HG02884 (cell line): Measurements from ENCODE around the gene CDC14A.
"Not testable (repeated sequence)": the region's sequence is repeated elsewhere in the genome, so short reads cannot be mapped to it uniquely, and the experiment has no call there.

Experiments
- ATAC-seq: cut with Tn5 transposase; IDR thresholded peaks from one replicate; pipeline ENCODE4 v1.9.1; 2021; ENCODE audit warnings: mild to moderate bottlenecking, moderate library complexity; ENCODE audit not compliant: unreplicated experiment

CDC14A gene

DNA sequence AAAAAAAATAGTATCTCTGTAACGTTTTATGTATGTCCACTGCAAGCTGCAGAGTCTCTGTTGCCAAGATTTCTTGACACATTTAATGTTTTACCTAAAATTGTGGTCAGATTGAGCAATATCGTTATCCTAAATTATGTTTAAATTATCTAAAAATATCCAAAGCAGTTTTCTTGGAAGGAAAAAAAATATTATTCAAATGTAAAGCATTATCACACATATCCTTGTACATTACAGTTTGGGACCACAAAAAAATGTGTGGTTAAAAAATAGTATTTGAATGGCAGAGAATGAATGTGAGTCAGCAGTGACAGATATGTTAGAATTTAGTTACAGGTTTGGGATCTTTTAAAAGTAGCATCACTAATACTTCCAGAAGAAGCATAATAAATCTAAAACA is 21.2 kb upstream of the CDC14A start:
- not testable (repeated sequence) for ATAC-seq

DNA sequence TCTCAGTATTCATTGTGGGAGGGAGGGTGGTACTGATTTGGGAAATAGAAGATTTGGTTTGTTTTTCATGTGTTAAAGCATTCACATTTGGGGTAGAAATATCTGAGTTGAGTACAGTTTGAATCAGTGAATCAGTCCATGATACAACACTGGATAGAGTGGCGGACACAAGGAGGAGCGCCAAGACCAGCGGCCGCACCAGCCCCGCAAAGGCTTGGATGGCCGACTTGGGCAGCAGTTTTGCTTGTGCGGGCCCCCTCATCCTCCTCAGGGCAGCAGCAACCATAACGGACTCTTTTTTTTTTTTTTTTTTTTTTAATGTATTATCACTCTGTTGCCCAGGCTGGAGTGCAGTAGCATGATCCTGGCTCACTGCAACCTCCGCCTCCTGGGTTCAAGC is 20.0 kb upstream of the CDC14A start:
- ATAC-seq, result no peak

DNA sequence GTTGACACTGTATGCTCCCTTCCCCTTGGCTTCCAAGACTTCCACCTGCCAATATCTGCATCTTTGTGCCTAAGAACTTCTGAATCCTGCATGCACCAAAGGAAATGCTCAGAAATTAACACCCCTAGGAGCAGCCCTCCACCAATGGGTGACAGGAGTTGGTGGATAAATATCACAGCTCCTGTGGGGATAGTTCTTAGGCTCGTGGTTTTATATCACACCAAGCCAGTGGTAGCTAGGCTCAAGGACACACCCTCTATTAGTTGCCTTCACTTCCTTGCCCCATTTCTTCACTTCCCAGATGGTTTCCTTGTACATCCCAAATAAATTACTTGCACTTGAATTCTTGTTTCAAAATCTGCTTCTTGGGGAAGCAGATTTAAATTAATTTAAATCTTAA is 16.9 kb upstream of the CDC14A start:
- no peak for ATAC-seq

DNA sequence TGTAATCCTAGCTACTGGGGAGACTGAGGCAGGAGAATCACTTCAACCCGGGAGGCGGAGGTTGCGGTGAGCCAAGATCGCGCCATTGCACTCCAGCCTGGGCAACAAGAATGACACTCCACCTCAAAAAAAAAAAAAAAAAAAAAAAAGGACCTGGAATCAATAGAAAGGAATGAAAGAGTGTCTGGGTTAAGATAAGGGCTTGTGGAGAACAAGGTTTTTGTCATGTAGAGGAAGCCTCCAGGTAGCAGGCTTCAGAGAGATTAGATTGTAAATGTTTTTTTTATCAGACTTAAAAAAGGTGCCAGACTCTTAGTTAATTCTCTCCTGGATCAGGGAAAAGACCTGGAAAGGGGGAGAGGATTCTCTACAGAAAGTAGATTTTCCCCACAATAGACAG is 14.4 kb upstream of the CDC14A start:
- not testable (repeated sequence) for ATAC-seq

DNA sequence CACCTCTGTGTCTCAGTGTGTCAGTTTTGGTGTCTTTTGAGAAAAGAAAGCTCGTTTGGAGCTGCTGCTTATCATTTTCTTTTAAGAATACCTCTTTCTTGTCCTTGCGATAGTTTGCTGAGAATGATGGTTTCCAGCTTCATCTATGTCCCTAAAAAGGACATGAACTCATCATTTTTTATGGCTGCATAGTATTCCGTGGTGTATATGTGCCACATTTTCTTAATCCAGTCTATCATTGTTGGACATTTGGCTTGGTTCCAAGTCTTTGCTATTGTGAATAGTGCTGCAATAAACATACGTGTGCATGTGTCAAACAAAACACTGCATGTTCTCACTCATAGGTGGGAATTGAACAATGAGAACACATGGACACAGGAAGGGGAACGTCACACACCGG is 12.6 kb upstream of the CDC14A start:
- not testable (repeated sequence) for ATAC-seq

DNA sequence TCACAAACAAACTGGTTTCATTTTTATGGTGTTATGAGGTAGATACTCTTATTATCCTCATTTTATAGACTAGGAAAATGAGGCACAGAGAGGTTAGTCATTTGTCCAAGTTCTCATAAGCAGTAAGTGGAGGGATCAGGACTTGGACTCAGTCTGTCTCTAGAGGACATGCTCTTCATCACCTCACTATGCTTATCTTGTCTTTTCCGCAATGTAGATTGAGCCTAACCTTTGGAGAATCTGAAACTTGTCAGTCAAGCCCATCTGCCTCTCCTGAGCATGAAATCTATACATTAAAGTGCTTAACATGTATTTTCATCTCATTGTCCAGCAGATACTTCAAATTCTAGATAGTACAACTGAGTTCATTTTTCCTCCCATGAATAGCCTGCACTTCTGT is 11.8 kb upstream of the CDC14A start:
- ATAC-seq, result no peak

DNA sequence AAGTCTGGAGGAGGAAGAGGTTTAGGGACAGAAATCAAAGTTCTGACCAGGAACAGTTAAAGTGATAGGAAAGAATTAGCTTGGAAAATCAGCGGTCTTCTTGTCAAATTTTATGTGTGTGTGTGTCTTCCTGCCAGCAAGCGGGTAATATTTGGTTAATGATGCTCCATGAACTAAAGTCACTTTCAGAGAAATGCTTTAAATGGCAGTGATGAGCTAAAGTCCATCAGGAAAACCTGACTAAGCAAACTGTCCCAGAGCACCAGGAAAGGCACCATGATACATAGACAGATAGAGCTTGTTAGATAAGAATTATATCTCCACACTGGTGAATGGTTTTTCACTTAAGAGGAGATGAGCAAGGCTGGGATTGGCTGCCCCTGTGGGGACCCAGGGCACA is 10.0 kb upstream of the CDC14A start:
- no peak for ATAC-seq

DNA sequence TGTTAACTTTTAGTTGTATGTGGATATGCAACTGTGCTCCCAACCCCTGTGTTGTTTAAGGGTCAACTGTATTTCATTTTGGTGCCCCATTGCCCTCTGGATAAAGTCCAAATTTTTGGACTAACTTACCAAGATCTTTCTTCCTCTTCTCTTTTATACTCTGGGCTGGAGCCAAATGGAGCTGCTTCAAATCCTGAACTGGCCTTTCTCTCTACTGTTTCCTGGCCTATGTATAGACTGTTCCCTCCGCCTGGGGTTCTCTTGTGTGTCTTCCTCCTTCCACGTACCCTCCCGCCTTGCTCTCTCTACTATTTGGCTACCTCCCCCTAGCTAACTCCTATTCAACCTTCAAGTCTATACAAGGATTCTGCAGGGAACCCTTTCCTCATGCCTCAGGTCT is 8.4 kb upstream of the CDC14A start:
- no peak for ATAC-seq

DNA sequence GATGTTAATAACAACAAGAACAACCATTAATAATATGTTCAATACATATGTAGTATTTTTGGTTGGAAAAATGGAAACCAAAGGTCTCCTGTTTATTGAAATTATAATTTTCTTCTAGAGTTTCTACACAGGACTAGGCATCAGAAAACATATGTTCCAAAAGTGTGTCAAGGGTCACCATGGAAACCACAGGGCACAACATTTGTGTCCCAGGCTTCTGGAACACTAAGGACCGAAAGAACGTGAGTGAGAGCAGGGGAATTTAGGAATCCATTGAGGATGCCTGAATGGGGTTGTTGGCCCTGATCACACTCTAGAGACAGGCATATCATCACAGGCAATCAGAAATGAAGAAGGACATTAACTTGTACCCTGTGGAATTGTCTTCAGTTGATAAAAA is 7.5 kb upstream of the CDC14A start:
- no peak for ATAC-seq

DNA sequence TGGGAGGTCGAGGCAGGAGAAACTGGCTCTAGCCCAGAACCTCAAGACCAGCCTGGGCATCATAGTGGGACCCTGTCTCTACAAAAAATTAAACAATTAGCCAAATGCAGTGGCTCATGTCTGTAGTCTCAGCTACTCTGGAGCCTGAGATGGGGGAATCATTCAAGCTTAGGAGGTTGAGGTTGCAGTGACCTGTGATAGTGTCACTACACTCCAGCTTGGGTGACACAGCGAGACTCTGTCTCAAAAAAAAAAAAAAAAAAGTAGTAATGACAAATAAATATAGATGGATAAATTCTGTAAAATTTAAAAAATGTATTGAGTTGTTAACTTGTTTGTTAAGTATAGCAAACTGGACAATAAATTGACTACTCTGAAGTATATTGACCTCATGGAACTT is 5.9 kb upstream of the CDC14A start:
- ATAC-seq, result no peak

DNA sequence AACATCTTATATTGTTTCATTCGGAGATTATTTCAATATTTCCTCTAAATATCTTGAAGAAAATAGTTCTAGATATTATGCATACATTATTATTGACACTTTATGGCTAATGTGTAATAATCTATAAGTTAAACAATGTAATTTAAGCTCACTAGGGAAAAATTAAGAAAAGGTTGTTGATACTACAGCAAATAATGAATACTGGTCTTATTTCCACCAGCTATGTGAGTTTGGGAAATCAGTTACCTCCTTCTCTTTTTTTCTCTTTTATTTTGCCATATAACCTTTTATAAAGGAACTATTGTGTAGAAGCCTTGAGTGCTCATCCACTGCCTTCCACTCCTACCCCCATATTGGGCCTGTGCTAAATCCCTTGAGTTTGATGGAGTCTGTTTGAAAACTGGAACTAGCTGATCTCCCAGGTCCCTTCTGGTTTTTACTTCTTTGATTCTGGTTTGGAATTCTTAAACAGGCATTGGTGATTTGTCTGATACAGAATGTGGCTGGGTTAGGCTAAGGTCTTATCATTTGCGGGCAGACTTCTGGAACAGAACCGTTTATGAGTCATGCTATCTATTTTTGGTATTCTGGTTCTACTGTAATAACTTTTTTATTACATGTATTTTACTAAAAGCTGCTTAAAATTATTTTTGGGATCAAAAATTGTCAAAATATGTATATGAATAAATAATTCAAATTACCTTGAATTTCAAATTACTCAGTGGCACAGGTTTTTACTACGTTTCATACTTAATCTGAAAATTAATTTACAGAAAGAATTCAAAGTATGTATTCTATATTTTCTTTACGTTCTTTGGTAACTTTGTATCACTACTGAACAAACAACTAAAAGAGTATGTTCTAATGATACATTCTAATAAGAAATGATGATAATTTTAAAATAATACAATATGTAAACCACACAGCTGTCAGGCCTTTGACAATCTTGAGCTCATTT is 5.0 kb upstream of the CDC14A start:
- no peak for ATAC-seq

DNA sequence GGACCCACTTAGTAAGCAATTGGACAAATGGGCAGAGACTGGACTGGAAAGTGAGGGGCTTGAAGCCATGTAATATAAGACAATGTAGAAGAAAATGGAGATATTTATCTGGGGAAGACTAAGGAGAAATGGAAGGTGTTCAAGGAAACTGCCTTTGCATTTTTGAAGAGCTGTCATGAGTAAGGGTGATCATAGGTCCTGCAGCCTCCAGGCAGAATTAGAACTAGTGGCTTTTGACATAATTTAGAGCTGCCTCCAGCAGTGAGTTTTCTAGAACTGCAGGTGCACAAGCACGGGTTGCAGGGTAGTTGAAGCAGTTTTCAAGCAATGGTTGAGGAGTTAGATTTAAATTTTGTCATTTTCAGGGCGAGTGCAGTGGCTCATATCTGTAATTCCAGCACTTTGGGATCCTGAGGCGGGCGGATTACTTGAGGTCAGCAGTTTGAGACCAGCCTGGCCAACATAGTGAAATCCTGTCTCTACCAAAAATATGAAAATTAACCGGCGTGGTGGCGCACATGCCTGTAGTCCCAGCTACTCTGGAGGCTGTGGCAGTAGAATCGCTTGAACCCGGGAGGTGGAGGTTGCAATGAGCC is 3.7 kb upstream of the CDC14A start:
- no peak for ATAC-seq

DNA sequence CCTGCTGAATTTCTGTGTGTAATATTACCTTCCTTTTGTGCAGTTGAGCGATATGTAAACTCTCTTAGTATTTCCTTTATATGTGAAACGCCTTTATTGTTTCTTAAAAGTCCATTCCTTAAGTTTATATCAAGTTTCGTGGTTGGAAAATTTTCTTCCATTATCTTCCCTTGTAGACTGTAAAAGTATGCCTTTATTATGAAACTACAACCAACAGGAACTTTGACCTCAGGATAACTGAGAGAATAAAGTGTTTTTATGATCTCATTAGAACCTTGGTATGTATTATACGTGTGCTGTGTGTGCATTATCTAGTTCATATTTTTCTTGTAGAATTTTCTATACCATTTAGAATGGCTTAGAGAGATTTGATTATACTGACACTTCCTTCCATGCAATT is 3.1 kb upstream of the CDC14A start:
- ATAC-seq, result no peak

DNA sequence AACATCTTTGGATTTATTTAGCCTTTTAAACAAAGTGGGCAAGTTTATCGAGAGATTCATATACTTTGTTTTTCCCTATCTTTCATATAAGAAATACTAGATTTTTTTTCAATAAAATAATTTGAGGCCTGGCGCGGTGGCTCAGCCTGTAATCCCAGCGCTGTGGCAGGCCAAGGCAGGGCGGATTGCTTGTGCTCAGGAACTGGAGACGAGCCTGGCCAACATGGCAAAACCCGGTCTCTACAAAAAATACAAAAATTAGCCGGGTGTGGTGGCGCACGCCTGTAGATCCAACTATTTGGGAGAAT is 1.6 kb upstream of the CDC14A start:
- no peak for ATAC-seq

DNA sequence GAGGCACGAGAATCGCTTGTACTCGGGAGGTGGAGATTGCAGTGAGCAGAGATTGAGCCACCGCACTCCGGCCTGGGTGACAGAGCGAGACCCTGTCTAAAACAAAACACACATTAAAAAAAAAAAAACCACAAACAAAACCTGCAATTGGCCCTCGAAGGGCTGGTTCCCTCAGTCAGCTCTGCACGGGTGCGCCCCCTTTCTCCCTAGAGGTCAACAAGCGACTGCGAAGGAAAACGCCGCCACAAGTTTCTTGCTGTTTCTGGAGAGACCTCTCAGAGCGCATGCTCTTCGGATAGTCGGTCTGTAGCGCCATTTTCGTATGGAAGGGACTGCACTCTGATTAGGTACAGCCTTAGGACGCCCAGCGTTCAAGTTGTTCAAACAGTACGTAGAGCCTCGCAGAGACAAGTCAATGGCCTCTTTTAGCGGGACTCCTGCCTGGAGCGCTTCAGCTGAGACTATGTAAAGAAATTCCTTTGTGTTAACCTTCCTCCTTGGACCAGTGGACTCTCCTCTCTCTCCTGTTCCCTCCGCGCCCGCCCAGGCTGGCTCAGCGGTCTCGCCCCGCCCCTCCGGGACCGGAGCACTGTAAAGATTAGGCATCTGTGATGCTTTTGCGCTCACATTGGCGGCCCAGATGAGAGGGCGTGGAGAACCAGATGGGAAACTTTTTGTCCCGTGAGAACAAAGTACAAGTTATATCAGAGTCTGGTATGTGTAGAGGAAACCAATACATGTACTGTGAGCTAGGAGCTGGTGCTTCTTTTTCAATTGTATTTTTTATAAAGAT is 1.0 kb upstream of the CDC14A start:
- peak; percentile 60 for ATAC-seq

DNA sequence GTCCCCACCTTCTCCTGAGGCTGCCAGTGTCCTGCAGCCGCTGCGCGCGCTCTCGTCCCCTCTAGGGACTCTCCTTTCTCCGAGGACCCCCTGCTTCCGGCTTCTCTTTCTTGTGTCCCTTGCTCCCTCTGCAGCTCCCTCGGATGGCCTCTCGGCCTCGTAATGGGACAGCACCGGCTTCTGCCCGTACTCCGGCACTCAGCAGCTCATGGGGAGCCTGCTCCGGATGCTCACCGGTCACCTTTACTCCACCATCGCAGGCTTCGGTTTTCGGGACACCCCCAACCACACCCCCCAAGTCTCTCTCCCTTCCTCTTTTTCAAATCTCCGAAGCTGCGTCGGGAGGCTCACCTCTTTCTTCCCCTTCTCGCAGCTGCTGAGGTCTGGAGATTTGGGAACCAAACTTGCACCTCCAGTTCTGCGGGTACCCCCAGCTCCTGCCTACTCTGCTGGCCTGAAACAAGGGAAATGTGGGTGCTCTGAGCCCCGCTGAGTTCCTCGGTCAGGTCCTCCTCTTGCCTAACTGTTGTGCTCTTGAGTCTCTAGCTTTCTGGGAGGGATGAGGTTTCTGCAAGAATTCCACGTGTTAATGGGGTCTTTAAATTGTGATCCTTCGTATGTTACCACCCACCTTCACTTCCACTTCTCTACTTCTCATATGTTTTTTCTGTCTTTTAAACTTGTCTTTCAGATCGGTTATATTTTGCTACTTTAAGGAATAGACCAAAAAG is 930 bp downstream of the CDC14A start:
- ATAC-seq, result no peak

DNA sequence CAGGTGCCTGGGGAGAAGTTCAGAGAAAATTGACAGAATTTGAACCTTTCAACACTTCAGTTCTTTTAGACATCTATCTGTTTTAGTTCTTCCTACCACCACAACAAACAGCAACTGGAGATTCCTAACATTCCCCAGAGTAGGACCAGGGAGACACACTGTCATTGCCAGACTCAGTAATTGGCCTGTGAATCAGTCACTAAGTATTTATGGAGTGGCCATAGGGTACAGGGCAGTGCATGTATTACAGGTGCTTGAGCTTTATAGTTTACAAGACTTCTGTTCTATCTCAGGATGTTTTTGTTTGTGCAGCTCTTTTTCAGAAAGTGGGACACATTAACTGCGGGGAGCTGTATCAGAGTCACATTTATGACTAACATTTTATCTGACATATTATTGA is 1.7 kb downstream of the CDC14A start:
- no peak for ATAC-seq

DNA sequence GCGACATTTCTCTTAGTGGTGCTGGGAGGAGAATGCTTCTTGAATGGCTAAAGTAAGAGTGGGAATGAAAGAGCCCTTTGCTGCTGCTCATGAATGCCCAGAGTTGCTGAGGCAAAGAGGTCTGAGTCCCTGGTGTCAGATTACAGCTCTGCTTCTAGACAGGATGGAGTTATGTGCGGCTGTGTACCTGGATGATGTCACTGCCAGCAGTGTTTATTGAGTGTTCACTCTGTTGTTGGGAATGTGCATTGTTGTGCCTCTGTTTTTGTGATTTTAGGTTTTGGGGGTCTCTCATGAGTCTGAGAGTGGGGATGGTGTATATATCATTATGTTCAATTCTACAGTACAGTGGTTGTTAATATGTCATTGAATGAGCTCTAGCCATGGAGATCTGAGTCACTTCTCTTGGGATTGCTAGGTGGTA is 2.7 kb downstream of the CDC14A start:
- no peak for ATAC-seq

DNA sequence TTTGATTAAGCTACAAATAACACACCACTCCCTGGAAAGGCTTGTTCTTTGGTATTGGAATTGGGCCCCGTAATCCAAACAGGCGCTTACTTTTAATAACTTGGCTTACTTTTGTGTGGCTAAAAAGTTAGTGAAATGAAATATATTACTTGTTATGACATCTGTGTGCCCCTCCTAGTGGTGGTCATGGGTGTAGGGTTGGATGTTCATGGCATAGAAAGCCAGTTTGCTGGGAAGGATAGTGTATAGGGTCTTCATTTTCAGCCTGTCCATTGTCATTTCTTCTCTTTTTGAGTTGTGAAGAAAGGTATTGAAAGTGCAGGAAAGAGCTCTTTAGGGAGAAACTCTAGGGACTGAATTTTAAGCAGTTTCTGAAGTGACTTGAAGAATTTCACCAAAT is 5.9 kb downstream of the CDC14A start:
- ATAC-seq, result no peak

DNA sequence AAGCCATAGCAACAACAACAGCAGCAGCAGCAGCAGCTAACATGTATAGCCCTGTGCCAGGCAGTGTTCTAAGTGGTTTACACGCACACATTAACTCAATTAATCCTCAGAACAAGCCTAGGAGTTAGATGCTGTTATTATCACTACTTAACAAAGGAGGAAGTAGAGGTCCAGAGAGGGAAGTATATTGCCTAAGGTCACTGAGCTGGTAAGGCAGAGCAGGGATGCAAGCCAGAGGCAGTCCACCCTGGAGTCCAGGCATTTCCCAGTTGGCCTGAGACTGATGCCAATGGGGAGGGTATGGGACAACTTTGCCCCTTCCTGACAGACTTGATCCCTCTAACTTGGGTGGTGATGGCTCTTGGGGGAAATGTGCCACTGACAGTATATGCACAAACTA is 6.8 kb downstream of the CDC14A start:
- no peak for ATAC-seq

DNA sequence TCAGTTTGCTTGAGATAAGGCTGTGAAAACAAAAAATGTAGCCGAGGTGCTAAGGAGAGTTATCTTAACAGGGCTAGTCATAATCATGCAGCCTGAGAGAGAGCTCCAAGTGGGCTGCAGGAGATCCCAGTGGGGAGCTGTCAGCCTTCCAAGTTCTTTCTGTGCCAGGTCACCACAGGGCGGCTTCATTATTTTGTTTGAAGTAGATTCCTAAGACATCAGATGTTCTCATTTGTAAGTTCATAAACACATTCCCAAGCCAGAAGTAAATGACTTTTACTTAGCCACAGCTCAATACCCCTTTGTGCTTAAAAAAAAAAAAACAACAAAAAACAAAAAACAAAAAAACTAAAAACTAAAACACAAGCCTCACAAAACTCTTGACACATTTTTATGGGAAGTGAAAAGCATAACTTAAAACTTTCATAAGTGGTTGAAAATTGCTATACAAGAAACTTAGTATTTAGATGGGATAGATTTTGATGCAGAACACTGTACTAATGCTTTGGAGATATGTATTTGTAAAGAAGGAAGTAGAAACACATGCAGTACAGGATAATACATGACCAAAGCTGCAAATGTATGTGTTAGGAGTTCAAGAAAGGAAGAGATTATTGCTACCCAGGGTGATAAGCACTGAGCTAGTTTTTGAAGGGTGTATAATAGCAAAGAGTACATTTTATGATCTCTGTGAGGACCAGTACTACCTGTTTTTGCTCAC is 8.6 kb downstream of the CDC14A start:
- no peak for ATAC-seq
